ENCODE results near the gene NFATC3. TPM values are rescaled to one million over a fixed set of nuclear protein-coding genes. Genes with fewer than 3 reads are reported as not detected.

Gene NFATC3
- total and polyA plus RNA-seq, 8 donors: 5.5 to 385 (median 20.6) TPM

DNA sequence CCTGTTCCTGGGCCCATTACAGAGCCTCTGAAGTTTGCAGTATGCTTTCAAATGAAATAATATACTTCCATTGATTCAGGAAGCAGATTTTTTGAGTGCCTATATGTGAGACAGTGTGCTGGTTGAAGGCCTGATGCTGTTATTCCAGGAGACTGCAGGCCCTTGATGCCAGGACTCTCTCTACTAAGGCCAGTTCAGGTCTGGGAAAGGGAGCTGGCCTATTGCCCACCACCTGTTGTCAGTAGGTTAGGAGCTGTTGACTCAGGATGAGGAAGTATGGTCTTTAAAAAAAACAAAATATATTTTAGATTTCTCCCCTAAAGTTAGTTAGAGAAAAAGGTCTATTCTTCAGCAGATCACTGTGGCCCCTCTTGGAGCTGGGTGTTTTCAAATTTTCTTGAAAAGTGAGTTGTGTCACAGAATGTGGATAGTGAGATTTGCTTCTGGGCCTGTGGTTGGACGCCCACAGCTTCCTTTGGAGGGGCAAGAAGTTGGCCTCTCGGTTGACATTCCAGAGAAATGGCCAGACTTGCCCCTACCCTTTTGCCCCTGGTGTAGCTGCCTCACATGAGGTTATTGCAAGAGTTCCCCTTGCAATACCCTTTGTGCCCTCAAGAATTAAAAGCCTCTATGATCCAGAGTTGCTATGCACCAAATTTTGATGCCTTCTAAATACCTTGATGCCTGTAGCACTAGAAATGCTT is 142.8 kb downstream of the NFATC3 start:
- Histone ChIP-seq H3K4me3 (no peak overlapping the region), H3K27me3 (no peaks in the 10 kb centered on the region), H3K36me3 (peaks cover 23 to 66% (median 56%) of the 10 kb centered on the region in 4 donors), H3K9me3 (no peaks in the 10 kb centered on the region), H3K4me1 (peaks cover 13 to 52% (median 38%) of the 10 kb centered on the region in 4 donors), H3K27ac (peak overlapping the region; percentile 28 to 52 (median 38))
- 28 to 55% (median 50%) methylated on average over 2 of the region's 2 CpGs for WGBS, 5 donors
- peak in 1 of 2 donors; percentile 78 for DNase-seq
- TF ChIP-seq POLR2A (IDR thresholded peaks at IDR 0.05): no peak
- TF ChIP-seq, protein P1, sequence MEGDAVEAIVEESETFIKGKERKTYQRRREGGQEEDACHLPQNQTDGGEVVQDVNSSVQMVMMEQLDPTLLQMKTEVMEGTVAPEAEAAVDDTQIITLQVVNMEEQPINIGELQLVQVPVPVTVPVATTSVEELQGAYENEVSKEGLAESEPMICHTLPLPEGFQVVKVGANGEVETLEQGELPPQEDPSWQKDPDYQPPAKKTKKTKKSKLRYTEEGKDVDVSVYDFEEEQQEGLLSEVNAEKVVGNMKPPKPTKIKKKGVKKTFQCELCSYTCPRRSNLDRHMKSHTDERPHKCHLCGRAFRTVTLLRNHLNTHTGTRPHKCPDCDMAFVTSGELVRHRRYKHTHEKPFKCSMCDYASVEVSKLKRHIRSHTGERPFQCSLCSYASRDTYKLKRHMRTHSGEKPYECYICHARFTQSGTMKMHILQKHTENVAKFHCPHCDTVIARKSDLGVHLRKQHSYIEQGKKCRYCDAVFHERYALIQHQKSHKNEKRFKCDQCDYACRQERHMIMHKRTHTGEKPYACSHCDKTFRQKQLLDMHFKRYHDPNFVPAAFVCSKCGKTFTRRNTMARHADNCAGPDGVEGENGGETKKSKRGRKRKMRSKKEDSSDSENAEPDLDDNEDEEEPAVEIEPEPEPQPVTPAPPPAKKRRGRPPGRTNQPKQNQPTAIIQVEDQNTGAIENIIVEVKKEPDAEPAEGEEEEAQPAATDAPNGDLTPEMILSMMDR (IDR thresholded peaks at IDR 0.05): no peak
- no peak for TF ChIP-seq POLR2AphosphoS5 (IDR thresholded peaks at IDR 0.05)
- TF ChIP-seq EP300 (IDR thresholded peaks at IDR 0.05): no peak
- intact Hi-C loops (cut with DNase I; ENCODE audit: low total_unique reads): loop anchor here (10.0 kb wide), 1 partner anchor 133 kb away; no protein-coding TSS in a partner anchor

DNA sequence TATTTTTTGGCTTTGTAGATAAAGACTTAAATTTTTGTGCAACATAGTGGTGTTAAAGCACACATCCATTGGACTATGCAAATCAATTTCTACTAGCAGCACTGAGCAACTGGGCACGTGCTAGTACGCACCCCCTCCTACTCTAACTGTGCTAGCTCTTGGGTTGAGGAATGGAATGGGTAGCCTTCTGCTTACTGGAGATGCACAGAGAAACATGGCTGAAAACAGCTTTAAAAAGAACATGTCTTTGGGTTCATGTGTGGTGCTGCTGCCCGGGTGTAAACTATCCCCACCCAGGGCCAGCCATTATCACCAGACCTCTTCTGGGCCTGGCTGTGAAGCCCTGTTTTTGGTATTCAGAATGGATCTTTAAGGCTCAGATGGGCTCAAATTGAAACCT is 143.5 kb downstream of the NFATC3 start:
- peak overlapping the region in 3 of 5 donors; percentile 10 to 48 (median 19) for H3K27ac ChIP-seq
- TF ChIP-seq POLR2AphosphoS5 (IDR thresholded peaks at IDR 0.05) (no peak), POLR2A (IDR thresholded peaks at IDR 0.05) (no peak), EP300 (IDR thresholded peaks at IDR 0.05) (no peak)
- TF ChIP-seq, protein P1 (IDR thresholded peaks at IDR 0.05): no peak
- no peak overlapping the region for H3K4me3 ChIP-seq
- peaks cover 26 to 66% (median 58%) of the 10 kb centered on the region in 4 donors for H3K36me3 ChIP-seq
- H3K4me1 ChIP-seq: peaks cover 17 to 57% (median 42%) of the 10 kb centered on the region in 4 donors
- H3K27me3 ChIP-seq: no peaks in the 10 kb centered on the region
- intact Hi-C loops (cut with DNase I; ENCODE audit: low total_unique reads): loop anchor here (10.0 kb wide), 1 partner anchor 134 kb away; no protein-coding TSS in a partner anchor
- H3K9me3 ChIP-seq: no peaks in the 10 kb centered on the region
- DNase-seq: peak in 1 of 2 donors; percentile 11
- WGBS, 5 donors: 35 to 71% (median 54%) methylated on average over 3 of the region's 3 CpGs

DNA sequence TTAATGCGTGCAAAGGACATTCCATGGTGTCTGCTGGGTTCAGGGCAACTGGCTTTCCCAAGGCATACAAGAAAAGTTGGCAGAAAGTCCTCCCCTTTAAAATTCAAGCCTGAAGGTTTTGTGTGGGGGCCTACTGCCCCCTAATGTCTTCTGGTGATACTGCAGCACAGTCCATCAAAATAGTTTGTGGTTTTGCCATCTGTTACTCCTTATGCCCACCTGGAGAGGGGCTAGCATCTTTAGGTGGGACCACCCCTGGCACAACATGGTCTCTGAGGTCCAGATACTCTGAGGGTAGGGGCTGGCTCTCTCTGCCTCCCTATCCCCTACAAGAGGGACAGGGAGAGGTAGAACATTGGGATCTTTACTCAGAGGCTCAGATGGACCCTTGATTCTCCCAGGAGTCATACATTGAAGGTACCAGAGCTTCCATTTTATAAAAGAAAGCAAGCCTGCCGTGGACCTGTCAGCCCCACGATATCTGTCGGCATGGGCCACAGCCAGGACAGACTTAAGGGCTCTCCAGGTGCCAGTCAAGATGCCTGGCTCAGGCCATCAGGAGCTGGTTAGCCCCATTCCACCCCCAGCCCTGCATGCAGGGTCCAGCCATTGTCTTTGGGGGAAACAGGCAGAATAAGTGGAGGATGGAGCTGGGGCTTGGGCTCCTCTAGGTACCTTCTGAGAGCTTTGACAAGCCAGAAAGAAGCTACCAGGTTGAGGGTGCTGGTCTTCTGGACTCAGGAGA is 144.4 kb downstream of the NFATC3 start:
- H3K9me3 ChIP-seq: no peaks in the 10 kb centered on the region
- peak overlapping the region in 3 of 5 donors; percentile 10 to 48 (median 19) for H3K27ac ChIP-seq
- no peaks in the 10 kb centered on the region for H3K27me3 ChIP-seq
- H3K36me3 ChIP-seq: peaks cover 26 to 66% (median 58%) of the 10 kb centered on the region in 4 donors
- H3K4me1 ChIP-seq: peaks cover 23 to 66% (median 49%) of the 10 kb centered on the region in 4 donors
- no peak overlapping the region for H3K4me3 ChIP-seq
- 42 to 73% (median 51%) methylated on average over 4 of the region's 4 CpGs for WGBS, 5 donors
- peak; percentile 52 to 76 for DNase-seq
- intact Hi-C loops (cut with DNase I; ENCODE audit: low total_unique reads): loop anchor here (10.0 kb wide), 1 partner anchor 135 kb away; no protein-coding TSS in a partner anchor
- TF ChIP-seq POLR2A (IDR thresholded peaks at IDR 0.05) (no peak), POLR2AphosphoS5 (IDR thresholded peaks at IDR 0.05) (peak in 1 of 3 donors; percentile 47)
- TF ChIP-seq, protein P1 (IDR thresholded peaks at IDR 0.05): peak in 5 of 7 experiments; percentile 79 to 84 (median 81)

DNA sequence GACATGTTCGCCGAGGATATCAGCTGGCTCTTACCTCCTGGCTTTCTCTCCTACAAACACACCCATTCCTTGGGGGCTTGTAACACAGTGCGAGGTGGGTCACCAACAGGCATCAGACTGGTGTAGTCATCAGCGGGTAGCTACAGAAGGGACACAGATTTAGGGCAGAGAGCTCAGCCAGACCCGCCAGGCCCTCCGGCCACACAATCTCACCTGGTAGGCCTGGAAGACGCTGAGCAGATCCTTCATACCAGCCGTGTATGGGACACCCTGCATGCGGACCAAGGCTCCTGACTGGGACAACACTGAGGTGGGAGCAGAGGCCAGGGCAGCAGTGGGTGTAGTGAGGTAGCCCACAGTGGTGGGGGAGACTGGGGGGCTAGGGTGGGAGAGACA is 145.0 kb downstream of the NFATC3 start:
- no peak for DNase-seq
- H3K36me3 ChIP-seq: peaks cover 26 to 66% (median 55%) of the 10 kb centered on the region in 4 donors
- no peaks in the 10 kb centered on the region for H3K27me3 ChIP-seq
- H3K4me1 ChIP-seq: peaks cover 24 to 67% (median 52%) of the 10 kb centered on the region in 4 donors
- H3K9me3 ChIP-seq: no peaks in the 10 kb centered on the region
- intact Hi-C loops (cut with DNase I; ENCODE audit: low total_unique reads): no loop called here
- no peak overlapping the region for H3K27ac ChIP-seq
- WGBS, 5 donors: 76 to 92% (median 81%) methylated on average over 9 of the region's 9 CpGs
- H3K4me3 ChIP-seq: no peak overlapping the region
- TF ChIP-seq POLR2AphosphoS5 (IDR thresholded peaks at IDR 0.05) (no peak), POLR2A (IDR thresholded peaks at IDR 0.05) (no peak), EP300 (IDR thresholded peaks at IDR 0.05) (no peak)
- TF ChIP-seq, protein P1 (IDR thresholded peaks at IDR 0.05): no peak
